Fibroblast of skin of left quadriceps (primary cell): ENCODE results near the gene ZNF516.
A peak's percentile ranks its signal among the peaks of the same experiment; 100 is the strongest.

Experiments used
- DNase-seq, 2 experiments: peaks; one replicate each; pipeline ENCODE4 v3.0.0-alpha.2; 2013; ENCODE audit warnings: low read depth in 2 of 2

The ZNF516 gene

DNA sequence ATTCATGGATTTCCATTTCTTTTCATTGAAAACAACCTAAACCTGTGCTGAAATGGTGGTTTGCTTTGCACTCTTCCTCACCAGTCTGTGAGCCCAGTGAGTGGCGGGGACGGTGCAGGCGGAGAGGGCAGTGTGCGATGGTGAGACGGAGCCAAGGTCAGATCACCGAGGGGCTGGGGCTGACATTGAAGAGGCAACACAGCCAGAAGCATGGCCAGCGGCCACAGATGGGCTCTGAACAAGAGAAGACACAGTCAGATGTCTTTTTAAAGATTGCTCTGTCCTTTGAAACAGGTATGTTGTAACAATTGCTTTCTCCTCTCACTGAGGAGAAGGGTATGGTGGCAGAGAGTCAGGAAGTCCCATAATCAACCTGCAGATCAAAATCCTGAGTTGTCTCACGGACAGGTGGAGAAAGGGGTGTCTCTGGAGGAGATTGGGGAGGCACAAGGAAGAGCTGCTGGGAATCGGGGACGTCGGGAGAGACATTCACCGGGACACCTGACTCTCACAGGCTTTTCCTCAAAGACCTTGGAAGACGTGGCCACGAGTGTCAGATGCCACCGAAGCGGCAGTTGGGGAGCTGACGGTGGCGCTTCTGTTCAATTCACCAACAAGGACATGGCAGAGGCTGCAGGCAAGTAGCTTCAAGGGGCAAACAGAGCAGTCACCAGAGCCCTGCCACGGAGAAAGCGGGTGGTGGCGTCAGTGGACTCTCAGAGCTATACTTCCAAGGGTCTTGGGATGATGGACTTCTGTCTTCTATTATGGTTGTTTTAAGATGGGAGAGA, 12.1 kb upstream of the ZNF516 start:
- no peak for DNase-seq

DNA sequence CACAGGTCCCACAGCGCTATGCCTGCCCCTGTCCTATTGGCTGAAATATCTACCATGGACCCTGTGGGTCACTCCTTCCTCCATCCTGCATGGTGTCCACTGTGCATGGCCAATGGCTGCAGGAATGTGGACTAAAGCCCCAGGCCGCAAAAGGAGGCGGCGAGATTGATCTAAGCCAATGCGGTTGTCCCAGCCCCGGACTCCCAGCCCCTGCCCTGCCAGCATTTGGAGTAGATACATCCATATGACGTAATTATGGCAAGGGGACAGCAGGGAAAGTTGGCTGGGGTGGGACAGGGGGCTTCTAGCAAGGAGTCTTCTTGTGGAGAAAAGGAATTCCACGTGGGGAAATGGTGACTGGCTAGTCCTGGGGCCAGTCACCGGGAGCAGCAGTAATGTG, 11.4 kb upstream of the ZNF516 start:
- DNase-seq = no peak

DNA sequence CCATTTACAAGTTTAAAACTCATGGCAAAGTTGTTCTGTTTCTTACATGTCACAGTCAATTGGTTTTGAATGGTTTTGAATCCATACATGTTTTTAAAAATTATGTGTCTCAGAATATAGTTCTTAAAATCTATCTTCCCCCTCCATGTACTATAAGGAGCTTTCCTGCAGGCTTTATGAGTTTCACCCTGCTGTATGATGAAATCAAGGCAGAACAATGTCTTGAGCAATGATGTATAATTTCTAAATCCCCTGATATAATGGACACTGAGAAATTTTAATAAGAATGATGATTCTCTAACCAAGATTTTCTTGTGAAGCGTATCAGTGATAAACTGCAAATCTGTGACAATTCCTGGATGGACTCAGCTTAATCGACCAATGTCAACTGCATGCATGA, 10.6 kb upstream of the ZNF516 start:
- DNase-seq = no peak

DNA sequence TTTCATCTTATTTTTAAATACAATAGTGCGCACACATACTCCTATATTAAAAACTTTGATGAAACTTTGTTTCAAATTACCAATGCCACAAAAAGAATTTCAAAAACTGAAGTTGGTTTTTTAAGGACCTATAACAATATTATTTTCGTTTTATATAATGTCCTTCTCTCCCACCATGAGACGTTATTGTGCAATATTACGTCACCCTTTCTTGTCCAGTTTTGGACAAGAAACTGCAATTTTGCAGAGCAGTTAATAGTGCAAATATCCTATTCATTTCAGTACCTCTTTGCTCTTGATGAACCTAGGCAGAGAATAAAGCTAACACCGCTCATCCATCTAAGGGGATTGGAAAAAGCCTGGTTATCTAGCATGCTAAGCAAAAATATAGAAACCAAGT, 9.7 kb upstream of the ZNF516 start:
- DNase-seq = no peak

DNA sequence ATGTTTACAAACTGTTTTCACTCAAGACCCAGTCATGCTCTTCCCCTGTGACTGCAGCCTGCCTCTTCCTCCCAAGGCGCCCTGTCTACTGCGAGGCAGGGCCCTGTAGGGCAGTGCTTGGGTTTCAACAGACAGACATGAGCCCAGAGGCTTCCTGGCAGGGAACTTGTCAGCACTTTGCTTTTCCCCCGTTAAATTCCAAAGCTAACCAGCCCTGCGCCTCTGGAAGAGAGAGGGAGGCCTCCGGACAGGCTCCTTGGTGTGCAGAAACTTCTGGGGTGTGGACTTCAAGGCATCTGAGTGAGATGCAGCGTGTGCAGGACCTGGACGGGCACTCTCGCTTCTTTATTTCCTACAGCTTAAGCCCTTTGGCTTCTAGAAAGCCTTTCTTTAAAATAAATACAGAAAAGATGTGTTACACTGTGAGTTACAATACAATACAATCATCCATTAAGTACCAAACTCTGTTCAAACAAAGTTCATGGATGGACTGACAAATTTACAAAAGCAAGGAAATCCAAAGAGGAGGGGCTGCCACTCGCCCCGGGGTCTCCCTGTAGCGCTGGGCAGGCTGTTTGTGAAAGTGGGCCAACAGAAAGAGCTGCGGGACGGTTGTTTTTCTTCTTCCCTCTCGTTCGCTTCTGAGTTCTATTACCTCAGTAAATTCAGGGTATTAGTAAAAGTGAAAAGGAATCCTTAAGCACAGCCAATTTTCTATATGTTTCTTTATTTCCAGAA, 8.8 kb upstream of the ZNF516 start:
- DNase-seq = no peak

DNA sequence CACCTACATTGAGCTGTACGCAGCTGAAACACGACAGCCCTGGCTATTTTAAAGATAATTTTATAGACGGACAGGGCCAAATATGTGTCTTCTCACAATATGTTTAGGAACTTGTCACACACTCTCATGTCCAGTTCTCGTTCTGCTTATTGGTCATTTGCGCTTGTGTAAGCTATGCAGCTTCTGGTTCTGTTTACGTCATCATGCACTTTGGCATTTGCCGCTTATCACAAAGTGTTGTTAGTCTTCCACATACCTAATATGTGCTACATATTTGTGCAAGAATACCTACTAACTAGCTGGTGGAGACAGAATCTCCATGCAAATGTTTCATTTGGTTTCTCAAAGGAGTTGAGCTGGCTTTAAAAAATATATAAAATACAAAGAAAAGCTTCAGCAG, 7.5 kb upstream of the ZNF516 start:
- no peak for DNase-seq

DNA sequence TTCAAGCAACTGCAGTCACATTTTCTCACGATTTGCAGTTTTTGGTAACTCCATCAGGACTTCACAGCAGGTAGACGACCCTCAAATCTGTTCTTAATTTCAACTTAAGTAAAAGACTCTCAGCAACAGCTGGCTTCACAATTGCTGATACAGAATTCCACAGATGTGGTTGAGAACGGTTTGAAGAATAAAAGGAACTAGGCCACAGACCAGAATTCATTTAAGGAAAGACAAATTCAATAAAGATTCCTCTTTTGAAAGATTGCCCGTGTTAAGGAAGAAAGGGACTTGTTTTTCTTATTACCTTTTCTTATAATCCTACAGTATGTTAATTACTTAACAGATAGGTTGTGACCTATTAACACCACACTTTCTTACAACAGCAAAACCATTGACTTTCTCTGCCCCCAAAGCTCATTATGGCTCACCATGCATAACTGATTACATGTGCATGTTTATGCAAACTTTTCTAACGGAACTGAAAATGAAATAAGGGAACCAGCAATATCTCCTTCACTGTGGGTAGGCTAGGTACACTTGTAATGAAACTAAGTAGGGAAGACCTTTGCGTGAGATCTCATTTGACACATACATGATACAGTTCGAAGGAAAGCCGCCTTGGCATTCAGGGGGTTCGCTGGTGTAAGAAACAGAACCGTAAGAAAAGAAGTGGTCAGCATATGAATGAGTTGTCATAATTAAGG, 4.7 kb upstream of the ZNF516 start:
- DNase-seq = no peak

DNA sequence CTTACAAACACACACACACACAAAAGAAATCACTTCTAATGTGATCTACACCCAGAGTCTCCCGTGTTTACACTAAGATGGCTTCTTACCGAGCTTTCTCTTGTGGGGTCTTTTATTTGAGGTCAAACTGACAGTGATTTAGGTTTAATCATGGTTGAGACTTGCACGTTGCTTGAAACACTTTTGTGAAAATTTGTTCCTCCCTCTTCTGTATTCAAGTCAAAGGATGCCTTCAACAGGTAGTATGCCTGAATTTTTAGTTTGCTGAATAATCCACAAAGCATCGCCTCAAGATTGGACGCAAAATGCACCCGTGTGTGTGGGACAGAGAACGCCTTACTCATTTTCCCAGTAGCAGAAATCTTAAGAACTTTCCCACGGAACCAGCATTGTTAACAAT, 4.0 kb upstream of the ZNF516 start:
- no peak for DNase-seq

DNA sequence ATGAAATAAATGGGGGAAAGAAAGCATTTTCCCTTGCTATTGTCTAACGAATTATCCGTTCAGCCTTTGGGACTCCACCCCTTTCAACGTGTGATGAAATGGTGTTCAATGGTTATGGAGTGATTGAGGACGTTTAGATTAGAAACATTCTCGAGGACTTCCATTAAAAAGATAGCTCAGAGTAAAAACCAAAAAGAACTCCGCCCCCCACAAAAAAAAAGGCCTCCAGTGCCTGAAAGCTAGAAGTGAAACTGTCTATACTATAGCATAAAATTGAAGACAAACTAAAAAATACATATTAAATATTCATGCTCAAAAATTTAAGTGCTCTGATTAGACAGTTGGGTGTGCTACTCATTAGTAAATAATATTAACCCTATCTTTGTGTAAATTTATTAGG, 3.0 kb upstream of the ZNF516 start:
- no peak for DNase-seq

DNA sequence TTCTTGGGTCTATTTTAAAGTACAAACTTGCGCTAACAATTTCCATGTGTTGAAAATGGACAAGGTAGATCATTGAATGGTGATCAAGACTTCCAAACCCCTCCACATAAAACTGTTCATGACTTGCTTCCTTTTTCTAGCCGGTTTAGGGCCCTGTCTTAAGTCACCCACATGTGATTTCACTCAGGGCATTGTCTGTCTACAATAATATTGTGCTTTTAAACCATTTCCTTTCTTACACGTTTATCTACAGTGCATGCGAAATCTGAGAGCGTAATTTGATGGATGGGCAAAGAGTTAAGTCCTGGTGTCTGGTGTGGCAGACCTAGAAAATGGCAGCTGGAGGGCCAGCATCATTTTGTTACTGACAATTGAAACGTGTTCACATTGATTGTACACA, 2.0 kb upstream of the ZNF516 start:
- DNase-seq = no peak

DNA sequence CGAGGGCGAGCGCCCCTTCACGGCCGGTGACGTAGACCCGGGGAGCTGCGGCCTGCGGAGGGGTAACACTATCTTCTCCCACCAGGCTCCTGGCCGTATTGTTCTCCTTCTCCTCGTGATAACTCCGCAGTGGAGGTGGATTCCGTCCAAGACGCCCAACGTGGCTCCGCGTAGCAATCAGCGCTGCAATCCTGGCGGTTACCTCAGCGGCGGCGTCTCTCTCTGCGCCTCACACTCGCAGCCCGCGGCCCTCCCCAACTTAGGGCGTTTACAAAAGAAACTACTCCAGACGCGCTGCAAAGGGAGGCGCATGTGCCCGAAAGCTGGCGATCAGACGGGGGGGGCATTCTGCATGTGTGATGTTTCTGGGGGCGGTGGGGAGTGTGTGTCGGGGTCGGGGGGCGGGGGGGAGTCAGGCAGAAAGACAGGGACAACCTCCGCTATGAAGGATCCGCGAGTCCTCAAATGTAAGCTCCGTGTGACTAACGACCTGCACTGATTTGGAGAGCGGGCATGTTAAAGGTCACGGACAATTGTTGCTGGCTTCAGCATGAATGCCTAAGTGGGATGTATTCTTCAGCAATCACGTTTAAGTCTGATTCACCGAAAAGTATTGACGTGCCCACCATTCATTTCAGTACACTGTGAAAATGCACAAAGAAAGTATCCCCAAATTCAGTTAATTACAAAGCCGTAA, 1.3 kb upstream of the ZNF516 start:
- DNase-seq = no peak

DNA sequence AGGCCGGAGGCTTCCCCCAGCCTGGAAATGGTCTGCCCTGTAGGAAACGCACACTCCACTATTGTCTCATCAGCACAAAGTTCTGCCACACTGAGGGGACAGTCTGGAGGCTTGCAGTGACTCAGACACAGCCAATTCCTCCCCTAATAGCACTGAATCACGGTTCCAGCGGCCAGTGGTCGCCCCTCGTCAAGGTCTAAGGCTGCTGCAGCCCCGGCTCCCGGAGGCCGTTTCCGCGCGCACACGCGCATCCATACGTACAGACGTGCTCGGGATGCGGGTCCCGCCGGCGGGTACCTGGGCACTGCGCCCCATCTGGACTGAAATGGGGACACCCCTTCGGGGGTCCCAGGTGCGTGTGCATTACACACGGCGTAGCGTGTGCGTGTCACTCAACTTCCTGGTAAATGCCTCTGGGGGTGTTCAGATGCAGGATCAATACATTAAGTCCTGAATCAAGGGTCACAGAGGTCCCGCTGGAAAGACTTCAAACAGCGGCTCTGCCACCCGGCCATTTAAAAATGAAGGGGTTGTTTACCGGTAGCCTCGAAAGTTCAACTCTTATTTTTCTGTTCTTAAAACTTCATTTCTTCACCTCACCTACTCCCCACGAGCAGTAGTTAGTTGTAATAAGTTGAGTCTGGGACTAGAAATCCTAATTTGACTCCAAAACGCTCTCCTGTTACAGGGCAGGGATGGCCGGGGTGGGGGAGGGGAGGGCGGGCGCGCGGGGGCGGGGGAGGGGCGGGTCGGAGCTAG, 572 bp upstream of the ZNF516 start:
- no peak for DNase-seq

DNA sequence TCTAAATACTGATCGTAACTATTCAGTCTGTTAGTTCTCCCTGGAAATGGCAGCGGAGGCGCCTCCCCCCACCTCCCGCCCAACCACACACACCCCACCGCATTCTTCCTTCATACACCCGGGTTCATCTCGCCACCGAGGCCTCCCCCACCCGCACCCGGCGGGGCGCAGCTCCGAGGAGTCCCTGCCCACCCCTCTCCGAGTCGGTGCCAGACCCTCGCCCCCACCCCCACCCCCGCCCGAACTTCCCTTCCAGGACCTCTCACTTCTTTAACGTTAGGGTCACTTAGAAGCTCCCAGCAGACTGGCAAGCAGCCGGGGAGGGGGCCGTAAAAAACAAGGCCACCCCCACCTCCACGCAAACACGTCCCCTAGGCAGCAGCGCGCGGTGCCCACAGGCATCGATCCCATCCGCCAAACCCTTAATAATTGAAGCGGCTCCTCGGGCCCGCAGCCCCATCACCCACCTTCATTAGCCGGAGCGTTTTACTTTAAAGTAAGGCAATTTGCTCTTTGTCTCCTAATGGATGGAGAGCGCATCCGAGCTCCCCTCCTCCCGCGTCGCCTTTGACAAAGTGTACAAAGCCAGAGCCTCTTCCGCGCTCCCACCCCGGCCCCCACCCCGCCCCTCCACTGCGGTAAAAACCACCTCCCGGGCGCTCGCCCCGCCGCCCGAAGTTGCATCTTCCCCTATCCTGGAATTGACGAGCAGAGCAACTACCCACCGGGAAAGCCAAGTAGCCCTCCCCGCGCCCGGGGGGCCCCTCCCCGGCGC, 624 bp downstream of the ZNF516 start:
- DNase-seq = no peak

DNA sequence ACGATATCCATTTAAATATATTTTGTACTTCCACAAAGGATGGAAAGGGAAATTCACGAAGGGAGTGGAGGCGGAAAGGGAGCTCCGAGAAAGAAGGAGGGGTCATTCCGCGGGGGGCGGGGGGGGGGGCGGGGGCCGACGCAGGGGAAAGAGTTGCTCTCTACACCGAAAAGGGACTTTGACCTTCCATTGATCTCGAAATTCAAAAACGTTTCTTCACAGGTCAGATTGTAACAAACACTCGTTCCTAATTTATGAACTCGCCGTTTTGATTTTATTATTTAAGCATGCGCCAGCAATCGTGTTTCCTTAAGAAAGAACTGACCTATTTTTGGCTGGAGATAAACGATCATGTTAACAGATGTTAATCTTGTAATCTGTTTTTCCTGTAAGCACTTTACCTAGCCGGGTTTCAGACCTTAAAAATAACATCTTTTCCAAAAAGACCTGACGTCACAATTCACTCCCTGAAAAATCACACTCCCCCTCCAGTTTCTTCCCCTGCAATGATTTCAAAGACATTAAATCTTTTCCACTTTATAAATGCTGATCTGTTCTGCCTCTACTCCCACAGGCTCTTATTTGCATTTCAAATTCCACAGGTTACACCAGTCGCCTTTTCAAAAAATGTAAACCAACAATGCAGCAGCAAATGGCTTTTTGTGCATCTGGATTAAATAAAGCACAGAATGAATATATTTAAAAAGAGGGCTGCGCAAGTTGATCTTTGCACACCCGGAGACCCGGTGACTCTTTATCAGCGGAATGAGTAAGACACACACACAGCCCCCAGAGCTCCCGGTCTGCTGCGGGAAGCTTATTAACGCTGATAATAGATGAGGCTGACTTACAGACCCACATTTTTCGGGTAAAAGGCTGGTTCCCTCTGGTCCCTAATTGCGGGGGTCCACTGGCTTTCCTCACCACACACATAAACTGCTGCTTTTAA, 1.6 kb downstream of the ZNF516 start:
- no peak for DNase-seq

DNA sequence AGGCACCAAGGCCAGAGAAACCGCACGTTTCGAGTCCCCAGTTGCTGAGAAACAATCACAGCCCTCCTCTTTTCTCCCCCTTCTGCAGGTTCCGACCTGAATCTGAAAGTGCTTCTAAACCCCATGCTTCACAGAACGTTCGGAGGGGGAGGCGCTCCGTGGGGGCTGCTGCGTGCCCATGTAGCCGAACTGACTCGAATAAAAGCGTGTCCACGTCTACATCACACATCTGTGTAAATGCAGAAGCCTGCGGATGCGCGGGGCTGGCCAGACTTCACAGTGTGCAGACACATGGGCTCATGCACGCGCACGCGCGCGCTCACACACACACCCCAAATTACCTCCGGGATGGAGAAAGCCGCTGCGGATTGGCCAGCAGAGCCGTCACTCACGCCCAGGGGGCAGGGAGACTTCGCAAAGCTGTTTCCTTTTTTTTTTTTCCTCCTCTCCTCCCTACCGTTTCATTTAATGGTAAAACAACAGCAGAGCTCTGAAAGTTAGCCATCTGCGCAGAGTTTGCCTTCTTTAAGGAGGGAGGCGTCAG, 2.3 kb downstream of the ZNF516 start:
- peak; percentile 99 for DNase-seq

DNA sequence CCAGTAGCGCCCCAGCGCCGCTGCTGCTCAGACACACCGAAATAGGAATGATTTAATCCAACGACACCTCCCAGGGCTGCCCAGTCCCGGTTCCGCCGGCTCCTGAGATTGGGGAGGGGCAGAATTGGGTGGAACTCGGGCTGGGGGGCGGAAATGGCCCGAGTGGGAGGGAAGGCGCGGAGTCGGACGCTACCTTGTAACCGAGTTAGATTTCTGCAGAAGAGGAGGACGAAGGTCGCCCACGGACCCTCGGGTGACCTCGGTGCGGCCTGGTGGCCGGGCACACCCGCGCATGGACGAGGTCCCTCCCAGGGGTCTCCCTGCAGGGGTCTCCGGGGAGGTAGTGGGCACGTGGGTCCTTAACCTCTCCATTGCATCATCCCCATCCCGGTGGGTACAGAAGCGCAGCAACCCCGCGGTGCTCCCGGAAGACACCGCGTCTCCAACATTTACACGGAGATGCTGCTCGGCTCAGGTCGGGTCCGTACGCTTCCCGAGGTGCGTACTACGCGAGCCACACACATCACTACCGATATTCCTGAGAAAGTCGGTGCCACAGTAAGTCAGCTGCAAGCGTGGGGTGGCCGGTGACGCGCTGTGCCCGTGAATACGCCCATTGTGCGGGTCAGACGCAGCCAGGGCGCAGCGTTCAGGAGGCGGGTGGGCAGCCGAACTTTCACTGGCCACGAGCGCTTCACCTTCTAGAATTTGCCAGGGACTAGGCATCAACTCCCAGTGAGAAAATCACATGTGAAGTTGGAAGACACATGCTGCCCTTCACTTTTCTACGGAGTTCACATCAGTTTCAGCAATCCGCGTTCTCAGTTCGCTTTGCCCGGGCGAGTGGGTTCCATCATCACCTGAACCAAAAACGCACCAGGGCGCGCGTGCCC, 3.0 kb downstream of the ZNF516 start:
- DNase-seq = no peak

DNA sequence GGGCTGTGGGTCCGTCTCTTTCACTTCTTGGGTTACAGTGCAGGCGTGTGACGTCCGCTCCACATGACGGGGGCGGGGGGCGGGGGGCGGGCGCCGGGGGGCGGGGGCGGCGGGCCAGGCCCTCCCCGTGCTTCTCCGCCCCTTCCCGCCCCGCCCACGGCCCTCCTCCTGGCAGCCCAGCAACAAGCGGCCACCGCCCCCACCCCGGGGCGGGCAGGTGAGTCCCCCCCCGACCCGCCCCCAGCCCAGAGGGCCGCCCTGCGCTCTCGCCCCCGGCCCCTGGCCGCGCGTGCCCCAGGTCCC, 3.6 kb downstream of the ZNF516 start:
- no peak for DNase-seq

DNA sequence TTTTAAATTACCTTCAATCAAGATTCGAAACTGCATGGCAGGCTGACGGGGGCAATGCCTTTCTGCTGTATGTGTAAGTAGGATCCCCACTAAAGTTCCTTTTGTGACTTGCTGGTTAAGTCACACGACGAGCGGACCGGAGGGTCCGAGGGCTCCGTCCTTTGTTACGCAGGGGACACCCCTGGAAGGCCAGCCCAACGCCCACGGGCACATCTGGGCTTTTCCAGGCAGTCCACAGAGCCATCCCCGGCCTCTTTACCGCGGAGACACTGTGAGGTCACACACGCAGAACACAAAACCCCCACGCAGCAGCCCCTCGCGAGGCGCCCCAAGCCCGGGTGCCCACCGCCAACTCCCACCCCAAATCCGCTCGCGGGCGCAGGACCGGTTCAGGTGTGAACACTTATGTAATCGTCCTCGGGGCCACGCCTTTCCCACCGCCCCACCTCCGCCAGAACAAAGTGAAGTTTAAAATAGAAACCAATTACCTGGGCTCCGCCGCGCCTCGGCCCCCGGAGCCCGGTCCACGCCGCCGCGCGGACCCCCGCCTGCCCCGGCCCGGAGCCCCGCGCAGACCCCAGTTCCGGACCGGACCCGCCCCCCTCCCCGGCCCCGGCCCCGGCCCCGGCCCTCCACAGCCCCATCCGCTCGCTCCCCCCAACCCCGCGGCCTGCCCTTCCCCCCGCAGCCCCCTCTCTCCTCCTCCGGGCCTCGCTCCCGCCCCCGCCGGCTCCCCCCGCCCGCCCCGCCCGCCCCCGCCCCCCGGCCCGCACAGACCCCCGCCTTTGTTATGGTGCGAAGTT, 4.2 kb downstream of the ZNF516 start:
- no peak for DNase-seq
